ENCODE measurements around the gene GALNT6.

The GALNT6 gene

GRCh38 chr12:51391283-51392123, at the start of gene GALNT6:
GALNT6 (minus strand) TSS chr12:51391406; CDS start chr12:51379781, 11,625 bp downstream.
- DNase-seq, result peak; percentile 79

GRCh38 chr12:51439330-51439729, 48.1 kb upstream of the GALNT6 start:
- DNase-seq, result no peak

GRCh38 chr12:51437431-51437830, 46.2 kb upstream of the GALNT6 start:
- DNase-seq, result no peak

DNA sequence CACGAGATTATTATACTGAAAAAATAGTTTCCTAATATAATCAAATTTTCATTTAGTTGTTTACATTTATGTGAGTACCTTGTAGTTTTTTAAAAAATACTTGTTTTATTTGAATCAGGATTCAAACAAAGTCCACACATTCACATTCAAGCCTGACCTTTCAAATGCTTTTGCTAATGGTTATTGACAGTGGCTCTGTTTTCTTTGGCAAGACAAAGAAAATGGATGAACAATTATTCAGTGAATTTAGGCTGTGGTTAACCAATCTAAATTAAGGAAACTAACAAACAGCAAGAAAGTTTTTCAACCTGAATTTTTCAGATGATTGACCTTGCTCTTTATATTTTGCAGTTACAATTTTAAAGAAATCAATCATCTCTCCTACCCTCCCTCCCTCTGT, 43.1 kb upstream of the GALNT6 start:
- no peak for DNase-seq

GRCh38 chr12:51432921-51433320, 41.7 kb upstream of the GALNT6 start:
- no peak for DNase-seq

DNA sequence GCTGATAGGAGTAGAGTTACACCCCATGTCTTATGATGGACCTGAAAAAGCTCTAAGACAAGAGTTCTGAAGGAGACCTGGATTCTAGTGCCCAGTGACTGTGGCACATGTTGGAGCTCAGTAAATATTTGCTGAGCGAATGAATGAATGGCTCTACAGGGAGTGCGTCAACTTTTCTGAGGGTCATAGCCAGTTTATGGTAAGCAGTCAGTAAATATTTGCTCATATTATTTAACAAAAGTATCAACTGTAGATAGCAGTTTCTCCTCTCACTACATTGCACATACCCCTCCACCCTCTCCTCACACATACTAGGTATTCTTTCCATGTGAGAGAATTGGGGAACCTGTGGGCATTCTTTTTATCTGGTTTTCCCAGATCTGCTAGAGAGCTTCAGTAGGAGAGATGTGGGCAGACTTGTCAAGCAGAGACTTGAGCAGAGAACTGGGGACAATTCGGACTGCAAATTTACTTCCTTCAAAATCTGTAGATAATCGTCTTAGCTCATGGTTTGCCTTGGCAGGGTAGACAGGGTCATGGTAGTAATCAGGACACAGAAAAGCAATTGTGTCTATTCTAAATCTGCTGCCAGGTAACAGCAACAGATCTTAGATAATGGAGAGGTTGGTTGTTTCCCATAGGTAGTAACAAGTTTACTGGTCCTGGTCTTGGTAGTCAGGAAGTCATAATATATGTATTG, 39.1 kb upstream of the GALNT6 start:
- DNase-seq, result no peak

DNA sequence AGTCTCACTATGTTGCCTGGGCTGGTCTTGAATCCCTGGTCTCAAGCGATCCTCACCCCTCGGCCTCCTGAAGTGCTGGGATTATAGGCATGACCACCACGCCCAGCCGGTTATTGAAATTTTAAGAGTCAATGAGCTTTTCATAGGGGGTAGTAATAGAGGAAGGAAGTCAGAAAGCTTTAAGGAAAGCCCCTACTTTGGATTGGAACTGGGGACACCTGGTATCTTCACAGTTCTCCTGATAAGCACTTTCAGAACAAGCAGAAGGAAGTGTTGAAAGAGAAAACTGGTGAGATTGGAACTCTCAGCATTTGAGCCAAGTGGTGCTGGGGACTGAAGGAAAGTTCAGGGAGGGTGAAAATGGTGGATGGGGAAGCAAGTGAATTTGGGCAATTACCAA, 38.5 kb upstream of the GALNT6 start:
- no peak for DNase-seq

GRCh38 chr12:51428256-51428655, 37.0 kb upstream of the GALNT6 start:
- no peak for DNase-seq

GRCh38 chr12:51424662-51425539, 33.7 kb upstream of the GALNT6 start, which contains the start of gene SLC4A8:
SLC4A8 (plus strand) TSS chr12:51424831; CDS start chr12:51424988, 157 bp downstream.
- DNase-seq, result peak; percentile 85

DNA sequence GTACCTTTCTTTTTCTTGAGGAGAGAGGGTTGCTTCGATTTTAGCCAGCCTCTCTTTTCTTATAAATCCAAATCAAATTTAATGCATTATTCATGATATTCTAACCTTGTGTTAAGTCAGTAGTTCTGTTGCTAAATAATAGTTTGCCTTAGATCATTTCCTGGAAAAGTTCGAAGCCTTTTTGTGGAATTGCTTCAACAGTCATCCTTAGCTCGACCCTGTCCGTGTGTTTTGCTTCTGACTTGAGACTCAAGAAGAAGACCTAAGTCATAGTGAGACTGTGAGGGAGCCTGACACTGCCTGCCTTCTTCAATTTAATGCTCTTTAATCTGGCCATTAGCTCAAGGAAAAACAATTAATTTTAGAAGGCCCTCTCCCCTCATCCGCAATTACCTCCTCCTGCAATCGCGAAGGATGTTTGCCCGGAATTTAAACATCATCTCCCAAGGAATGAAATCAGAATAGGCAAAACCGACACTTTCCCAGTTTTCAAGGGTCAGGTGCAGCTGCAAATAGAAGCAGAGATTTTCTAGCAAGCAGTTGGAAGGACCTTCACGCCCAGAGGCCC, 33.0 kb upstream of the GALNT6 start:
- DNase-seq, result no peak

- peak; percentile 69 for DNase-seq
Observed at GRCh38 chr12:51421266-51421884, 30.2 kb upstream of the GALNT6 start.

- DNase-seq, result no peak
Observed at GRCh38 chr12:51419425-51420193, 28.4 kb upstream of the GALNT6 start.

- DNase-seq, result no peak
Observed at GRCh38 chr12:51417826-51418225, 26.6 kb upstream of the GALNT6 start.

GRCh38 chr12:51415931-51416330, 24.7 kb upstream of the GALNT6 start:
- DNase-seq, result no peak

DNA sequence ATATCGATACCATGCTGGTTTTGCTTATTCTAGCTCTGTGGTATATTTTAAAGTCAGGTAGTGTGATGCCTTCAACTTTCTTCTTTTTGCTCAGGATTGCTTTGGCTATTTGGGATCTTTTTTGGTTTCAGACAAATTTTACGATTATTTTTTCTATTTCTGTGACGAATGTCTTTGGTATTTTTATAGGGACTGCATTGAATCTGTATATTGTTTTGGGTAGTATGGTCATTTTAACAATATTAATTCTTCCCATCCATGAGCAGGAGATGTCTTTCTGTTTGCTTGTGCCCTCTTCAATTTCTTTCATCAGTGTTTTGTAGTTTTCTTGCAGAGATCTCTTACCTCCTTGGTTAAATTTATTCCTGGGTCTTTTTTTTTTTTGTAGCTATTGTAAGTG, 22.6 kb upstream of the GALNT6 start:
- DNase-seq, result no peak

DNA sequence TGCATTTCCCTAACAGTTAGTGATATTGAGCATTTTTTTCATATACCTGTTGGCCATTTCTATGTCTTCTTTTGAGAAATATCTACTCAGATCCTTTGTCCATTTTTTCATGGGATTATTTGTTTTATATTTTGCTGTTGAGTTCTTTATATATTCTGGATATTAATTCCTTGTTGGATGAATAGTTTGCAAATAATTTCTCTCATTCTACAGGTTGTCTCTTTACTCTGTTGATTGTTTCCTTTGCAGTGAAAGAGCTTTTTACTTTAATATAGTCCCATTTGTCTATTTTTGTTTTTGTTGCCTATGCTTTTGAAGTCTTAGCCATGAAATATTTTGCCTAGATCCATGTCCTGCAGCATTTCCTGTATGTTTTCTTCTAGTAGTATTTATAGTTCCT, 21.9 kb upstream of the GALNT6 start:
- no peak for DNase-seq

- DNase-seq, result no peak
Observed at GRCh38 chr12:51409846-51410245, 18.6 kb upstream of the GALNT6 start.

GRCh38 chr12:51407604-51408003, 16.4 kb upstream of the GALNT6 start:
- no peak for DNase-seq

DNA sequence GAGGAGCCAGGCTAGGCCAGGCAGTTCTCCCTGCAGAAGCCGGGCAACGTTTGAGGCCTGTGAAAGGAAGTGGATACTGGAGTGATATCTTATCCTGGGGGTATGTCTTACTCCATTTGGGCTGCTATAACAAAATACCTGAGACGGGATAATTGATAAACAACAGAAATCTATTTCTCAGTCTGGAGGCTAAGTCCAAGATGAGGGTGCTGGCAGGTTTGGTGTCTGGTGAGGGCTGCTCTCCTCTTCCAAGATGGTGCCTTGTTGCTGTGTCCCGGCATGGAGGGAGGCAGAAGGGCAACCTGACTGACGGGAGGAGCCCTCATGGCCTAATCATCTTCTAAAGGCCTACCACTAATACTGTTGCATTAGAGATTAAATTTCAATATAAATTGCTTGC, 15.7 kb upstream of the GALNT6 start:
- DNase-seq, result no peak

- DNase-seq, result no peak
Observed at GRCh38 chr12:51406290-51406689, 15.1 kb upstream of the GALNT6 start.

DNA sequence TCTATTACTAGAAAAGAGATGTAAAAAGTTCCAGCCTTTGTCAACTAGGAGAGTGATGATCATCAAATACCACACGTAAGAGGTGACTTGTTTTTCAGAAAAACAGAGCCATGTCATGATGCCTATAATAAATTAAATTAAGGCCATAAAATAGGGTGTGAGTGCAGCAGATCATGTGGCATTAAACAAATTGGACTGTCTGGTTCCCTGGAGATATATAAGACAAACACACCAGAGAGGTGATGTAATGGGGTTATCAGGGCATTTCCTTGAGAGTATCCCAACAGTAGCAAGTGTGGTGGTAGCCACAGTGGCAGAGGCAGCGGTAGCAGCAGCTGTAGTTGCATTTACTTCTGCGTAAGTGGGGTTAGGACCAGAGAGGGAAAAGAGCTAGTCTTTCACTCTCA, 14.6 kb upstream of the GALNT6 start:
- no peak for DNase-seq

GRCh38 chr12:51404627-51405026, 13.4 kb upstream of the GALNT6 start:
- DNase-seq, result no peak

Data from CD4-positive, alpha-beta T cell treated with Interleukin-17A for 1 hour (primary cell).